NT2/D1 (cell line): ENCODE results near the gene PITRM1.
"Not testable (repeated sequence)": the region's sequence is repeated elsewhere in the genome, so short reads cannot be mapped to it uniquely, and the experiment has no call there.

ENCODE experiments used
- DNase-seq: peaks from one replicate; pipeline ENCODE4 v3.0.0-alpha.2; 2011; ENCODE audit warnings: low read depth, low spot score
- H3K27me3 ChIP-seq: 2 replicates; pipeline ENCODE4 v1.6.0; 2011; ENCODE audit warnings: mild to moderate bottlenecking; ENCODE audit not compliant: insufficient read length, insufficient read depth
- H3K36me3 ChIP-seq: 2 replicates; pipeline ENCODE4 v1.6.1; 2011; ENCODE audit warnings: mild to moderate bottlenecking, low read length, mixed read lengths; ENCODE audit not compliant: insufficient read depth, insufficient read length
- H3K4me1 ChIP-seq: 2 replicates; pipeline ENCODE4 v1.5.1; 2011; ENCODE audit not compliant: insufficient read depth, insufficient read length
- H3K4me3 ChIP-seq: 2 replicates; pipeline ENCODE4 v1.5.1; 2011; ENCODE audit warnings: low read depth; ENCODE audit not compliant: insufficient read length
- H3K9ac ChIP-seq: 2 replicates; pipeline ENCODE4 v1.6.0; 2011; ENCODE audit warnings: low read depth; ENCODE audit not compliant: insufficient read length
- H3K9me3 ChIP-seq: 2 replicates; pipeline ENCODE4 v1.5.1; 2011; ENCODE audit warnings: mild to moderate bottlenecking, low read length; ENCODE audit not compliant: insufficient read depth
- SUZ12 ChIP-seq: IDR thresholded peaks from 2 replicates; pipeline ENCODE4 v1.6.1; 2011; ENCODE audit not compliant: insufficient read length, insufficient read depth; ENCODE audit errors: extremely low read depth
- YY1 ChIP-seq: IDR thresholded peaks from 2 replicates; pipeline ENCODE4 v1.6.1; 2011; ENCODE audit not compliant: insufficient read length, insufficient read depth
- ZNF274 ChIP-seq: IDR thresholded peaks from 2 replicates; pipeline ENCODE4 v1.6.1; 2011; ENCODE audit warnings: mild to moderate bottlenecking, low read depth, low read length

Gene PITRM1

GRCh38 chr10:3186368-3186767 is 13.8 kb upstream of the PITRM1 start:
- no peaks in the 10 kb centered on the region for H3K4me1 ChIP-seq
- H3K9me3 ChIP-seq: no peaks in the 10 kb centered on the region; the same call in 1 of the 2 replicates
- H3K36me3 ChIP-seq: no peaks in the 10 kb centered on the region
- no peak overlapping the region for H3K4me3 ChIP-seq
- H3K9ac ChIP-seq: no peak overlapping the region
- no peak for DNase-seq
- no peak for TF ChIP-seq SUZ12
- H3K27me3 ChIP-seq: no peaks in the 10 kb centered on the region

GRCh38 chr10:3185386-3185785 is 12.8 kb upstream of the PITRM1 start:
- Histone ChIP-seq H3K27me3 (no peaks in the 10 kb centered on the region), H3K4me1 (no peaks in the 10 kb centered on the region), H3K9ac (no peak overlapping the region), H3K4me3 (no peak overlapping the region), H3K9me3 (no peaks in the 10 kb centered on the region; the same call in 1 of the 2 replicates), H3K36me3 (no peaks in the 10 kb centered on the region)
- TF ChIP-seq YY1 (no peak), ZNF274 (no peak), SUZ12 (no peak)
- no peak for DNase-seq

- DNase-seq: no peak
- TF ChIP-seq ZNF274 (no peak), YY1 (peak; percentile 57)
- H3K27me3 ChIP-seq: no peaks in the 10 kb centered on the region
Observed at GRCh38 chr10:3180355-3181025, 7.9 kb upstream of the PITRM1 start.

GRCh38 chr10:3179174-3179573 is 6.6 kb upstream of the PITRM1 start:
- Histone ChIP-seq H3K9ac (no peak overlapping the region), H3K27me3 (no peaks in the 10 kb centered on the region), H3K9me3 (no peaks in the 10 kb centered on the region), H3K36me3 (no peaks in the 10 kb centered on the region), H3K4me3 (no peak overlapping the region), H3K4me1 (no peaks in the 10 kb centered on the region)
- DNase-seq: no peak
- TF ChIP-seq YY1 (no peak), ZNF274 (no peak), SUZ12 (no peak)

More at GRCh38 chr10:3180355-3181025, 7.9 kb upstream of the PITRM1 start:
- no peaks in the 10 kb centered on the region for H3K36me3 ChIP-seq
- H3K4me3 ChIP-seq: no peak overlapping the region
- H3K4me1 ChIP-seq: no peaks in the 10 kb centered on the region
- H3K9ac ChIP-seq: no peak overlapping the region
- no peaks in the 10 kb centered on the region; the same call in 1 of the 2 replicates for H3K9me3 ChIP-seq

- Histone ChIP-seq H3K9me3 (no peaks in the 10 kb centered on the region), H3K9ac (no peak overlapping the region), H3K36me3 (no peaks in the 10 kb centered on the region), H3K4me1 (no peaks in the 10 kb centered on the region), H3K27me3 (no peaks in the 10 kb centered on the region), H3K4me3 (no peak overlapping the region)
- TF ChIP-seq SUZ12: no peak
- no peak for TF ChIP-seq ZNF274
- no peak for TF ChIP-seq YY1
- DNase-seq: no peak
Observed at GRCh38 chr10:3178042-3178441, 5.5 kb upstream of the PITRM1 start.

GRCh38 chr10:3173171-3173878 is 743 bp upstream of the PITRM1 start:
- Histone ChIP-seq H3K4me1 (no peaks in the 10 kb centered on the region), H3K9ac (no peak overlapping the region), H3K4me3 (peak overlapping the region; percentile 24), H3K36me3 (peaks cover 18% of the 10 kb centered on the region), H3K27me3 (no peaks in the 10 kb centered on the region), H3K9me3 (no peaks in the 10 kb centered on the region)
- TF ChIP-seq SUZ12 (no peak), YY1 (no peak), ZNF274 (no peak)
- peak; percentile 82 for DNase-seq

- Histone ChIP-seq H3K9ac (peak overlapping the region; percentile 86), H3K4me1 (no peaks in the 10 kb centered on the region), H3K36me3 (peaks cover 30% of the 10 kb centered on the region), H3K4me3 (peak overlapping the region; percentile 51), H3K27me3 (no peaks in the 10 kb centered on the region), H3K9me3 (no peaks in the 10 kb centered on the region)
- TF ChIP-seq YY1 (no peak), ZNF274 (no peak), SUZ12 (no peak)
- no peak for DNase-seq
Observed at GRCh38 chr10:3172081-3172445, 519 bp downstream of the PITRM1 start.

- peaks cover 35% of the 10 kb centered on the region for H3K36me3 ChIP-seq
- DNase-seq, H3K4me3 ChIP-seq, H3K27me3 ChIP-seq, H3K9ac ChIP-seq, H3K9me3 ChIP-seq, H3K4me1 ChIP-seq: not testable (repeated sequence)
Observed at GRCh38 chr10:3171488-3171887, 1.1 kb downstream of the PITRM1 start.
